Measurements from ENCODE around the gene HDAC4. TPM values are rescaled to one million over a fixed set of nuclear protein-coding genes. Genes with fewer than 3 reads are reported as not detected.

HDAC4 gene
- total RNA-seq, 1 donor from 2014 or later = 65.7 TPM

GRCh38 chr2:239309398-239310245, 91.2 kb downstream of the HDAC4 start:
- Histone ChIP-seq H3K27ac (peak overlapping the region; percentile 51 to 59), H3K27me3 (no peaks in the 10 kb centered on the region), H3K9me3 (no peaks in the 10 kb centered on the region), H3K4me1 (peaks cover 0 to 32% of the 10 kb centered on the region in 2 donors), H3K4me3 (peak overlapping the region in 1 of 2 donors; percentile 40), H3K36me3 (no peaks in the 10 kb centered on the region)
- intact Hi-C loops (cut with DNase I) = no loop called here
- peak in 1 of 2 donors; percentile 61 for DNase-seq (ENCODE audit: low spot score in 2 of 2)
- TF ChIP-seq CTCF (IDR thresholded peaks at IDR 0.05) = no peak

GRCh38 chr2:239308661-239309397, 92.0 kb downstream of the HDAC4 start:
- TF ChIP-seq CTCF (IDR thresholded peaks at IDR 0.05) = no peak

DNA sequence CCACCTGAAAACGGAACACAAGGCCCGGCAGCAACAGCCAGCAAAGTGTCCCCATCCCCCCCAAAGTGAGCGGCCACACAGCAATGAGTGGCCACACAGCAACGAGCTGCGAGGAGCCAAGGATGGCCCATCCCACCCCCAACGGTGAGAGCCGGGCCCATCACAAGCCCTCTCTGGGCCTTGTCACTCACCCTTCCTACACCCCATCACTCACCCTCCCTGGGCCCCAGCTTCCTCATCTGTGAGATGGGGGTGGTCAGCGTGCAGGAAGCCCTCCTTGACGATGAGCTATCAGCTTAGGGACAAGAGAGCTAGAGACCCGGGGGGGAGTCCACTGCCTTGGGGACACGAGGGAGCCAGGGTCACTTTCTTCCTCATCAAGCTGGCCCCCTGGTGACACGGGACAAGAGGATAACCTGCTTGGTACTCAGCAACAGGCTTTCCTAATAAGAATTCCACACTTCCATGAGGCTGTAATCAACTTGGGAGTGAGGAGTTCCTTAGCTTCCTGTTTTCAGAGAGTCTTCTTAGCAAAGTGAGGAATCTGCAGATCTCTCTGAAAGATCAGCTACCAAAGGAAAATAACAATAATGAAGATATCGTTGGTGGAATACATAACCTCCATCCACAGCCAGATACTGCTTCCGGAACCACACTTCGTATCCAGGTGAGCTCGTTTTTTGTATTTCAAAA, 92.8 kb downstream of the HDAC4 start:
- peak overlapping the region; percentile 35 to 59 for H3K27ac ChIP-seq
- peak in 1 of 2 donors; percentile 56 for DNase-seq (ENCODE audit: low spot score in 2 of 2)
- H3K36me3 ChIP-seq = no peaks in the 10 kb centered on the region
- intact Hi-C loops (cut with DNase I) = no loop called here
- H3K9me3 ChIP-seq = no peaks in the 10 kb centered on the region
- peak overlapping the region; percentile 29 to 40 for H3K4me3 ChIP-seq
- no peaks in the 10 kb centered on the region for H3K27me3 ChIP-seq
- TF ChIP-seq CTCF (IDR thresholded peaks at IDR 0.05) = no peak
- H3K4me1 ChIP-seq = peaks cover 0 to 27% of the 10 kb centered on the region in 2 donors

More at GRCh38 chr2:239308661-239309397, 92.0 kb downstream of the HDAC4 start:
- intact Hi-C loops (cut with DNase I) = no loop called here
- DNase-seq (ENCODE audit: low spot score in 2 of 2) = peak in 1 of 2 donors; percentile 60
- Histone ChIP-seq H3K4me3 (peak overlapping the region; percentile 29 to 40), H3K27ac (peak overlapping the region; percentile 35 to 59), H3K36me3 (no peaks in the 10 kb centered on the region), H3K9me3 (no peaks in the 10 kb centered on the region), H3K27me3 (no peaks in the 10 kb centered on the region), H3K4me1 (peaks cover 0 to 32% of the 10 kb centered on the region in 2 donors)

DNA sequence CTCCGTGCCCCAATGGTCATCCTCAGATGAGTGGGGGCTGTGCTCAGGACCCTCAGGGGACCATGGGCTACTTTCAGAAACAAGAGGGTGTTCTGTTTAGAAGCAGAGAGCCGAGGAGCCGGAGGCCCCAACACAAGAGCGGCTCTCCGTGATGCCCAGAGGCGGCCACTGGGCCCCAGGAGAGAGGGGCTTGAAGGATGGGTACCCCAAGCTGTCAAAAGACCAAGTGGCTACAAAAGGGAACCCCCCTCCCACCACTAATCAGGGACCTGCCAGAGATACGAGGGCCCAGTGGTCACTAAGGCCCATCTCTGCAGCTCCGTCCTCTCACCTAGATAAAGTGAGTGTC, 93.6 kb downstream of the HDAC4 start:
- peak in 1 of 2 donors; percentile 54 for DNase-seq (ENCODE audit: low spot score in 2 of 2)
- Histone ChIP-seq H3K9me3 (no peaks in the 10 kb centered on the region), H3K36me3 (no peaks in the 10 kb centered on the region), H3K4me3 (no peak overlapping the region), H3K27me3 (no peaks in the 10 kb centered on the region), H3K4me1 (peaks cover 0 to 23% of the 10 kb centered on the region in 2 donors), H3K27ac (no peak overlapping the region)
- intact Hi-C loops (cut with DNase I) = no loop called here
- TF ChIP-seq CTCF (IDR thresholded peaks at IDR 0.05) = no peak
